PC-9 (cell line): ENCODE measurements around the gene IL2RG. TPM values are rescaled to one million over a fixed set of nuclear protein-coding genes. Genes with fewer than 3 reads are reported as not detected.

Experiments used
- Bru-seq: library from RNA; stranded (reverse); fragments of 400-500 nt; gene quantifications from one replicate; lab custom pipeline; 2021; lab: Mats Ljungman, UMichigan
- BruChase-seq, 2 experiments: library from RNA; stranded (reverse); fragments of 400-500 nt; gene quantifications; one replicate each; lab custom pipeline; 2021; lab: Mats Ljungman, UMichigan
- BruUV-seq: library from RNA; stranded (reverse); fragments of 400-500 nt; replicated peaks from 2 replicates; lab custom pipeline; 2021; lab: Mats Ljungman, UMichigan
- CTCF ChIA-PET: fragments of 300-600 bp; sonication (Branson Sonifier 250); formaldehyde crosslinking; loops from one replicate; lab custom pipeline; 2022; ENCODE audit warnings: antibody characterized with exemption; lab: Charles Lee
- POLR2A ChIA-PET: fragments of 300-600 bp; sonication (Branson Sonifier 250); formaldehyde crosslinking; loops from one replicate; lab custom pipeline; 2022; ENCODE audit warnings: antibody characterized with exemption; ENCODE audit not compliant: unreplicated experiment; lab: Charles Lee
- DNase-seq, 2 experiments: peaks; one replicate each; pipeline versions ENCODE4 v3.0.0 to v3.0.0-alpha.2; 2015 to 2022; ENCODE audit warnings: mixed read lengths in 1 of 2
- H2AFZ ChIP-seq: fragments of 200-600 bp; sonication (generic); 2 replicates; pipeline ENCODE4 v1.8.1; 2017; ENCODE audit warnings: antibody characterized with exemption
- H3F3A ChIP-seq: fragments of 200-600 bp; sonication (generic); 2 replicates; pipeline ENCODE4 v1.8.1; 2017; ENCODE audit warnings: antibody characterized with exemption, mild to moderate bottlenecking, low read depth; ENCODE audit not compliant: insufficient read depth
- H3K27ac ChIP-seq: fragments of 200-600 bp; sonication (generic); 2 replicates; pipeline ENCODE4 v1.6.1; 2016; ENCODE audit warnings: mixed run types
- H3K27me3 ChIP-seq: fragments of 200-600 bp; sonication (generic); 2 replicates; pipeline ENCODE4 v1.6.1; 2016; ENCODE audit warnings: low read depth, mixed run types; ENCODE audit not compliant: insufficient read depth
- H3K36me3 ChIP-seq: fragments of 200-600 bp; sonication (generic); 2 replicates; pipeline ENCODE4 v1.6.1; 2016; ENCODE audit warnings: low read depth, mixed run types
- H3K4me1 ChIP-seq: fragments of 200-600 bp; sonication (generic); replicated peaks from 2 replicates; pipeline ENCODE4 v1.6.1; 2016; ENCODE audit warnings: mixed run types; ENCODE audit not compliant: insufficient read depth
- H3K4me2 ChIP-seq: fragments of 200-600 bp; sonication (generic); 2 replicates; pipeline ENCODE4 v1.6.1; 2017; ENCODE audit warnings: mixed run types
- H3K4me3 ChIP-seq: fragments of 200-600 bp; sonication (generic); 2 replicates; pipeline ENCODE4 v1.6.1; 2016; ENCODE audit warnings: mixed run types
- H3K79me2 ChIP-seq: fragments of 200-600 bp; sonication (generic); 2 replicates; pipeline ENCODE4 v1.6.1; 2017; ENCODE audit warnings: low read depth, mixed run types
- H3K9me2 ChIP-seq: fragments of 200-600 bp; sonication (generic); 2 replicates; pipeline ENCODE4 v1.8.1; 2017; ENCODE audit warnings: mild to moderate bottlenecking; ENCODE audit not compliant: insufficient read depth
- H3K9me3 ChIP-seq: fragments of 200-600 bp; sonication (generic); 2 replicates; pipeline ENCODE4 v1.8.1; 2016; ENCODE audit warnings: low read depth; ENCODE audit not compliant: insufficient read depth
- H4K20me1 ChIP-seq: fragments of 200-600 bp; sonication (generic); 2 replicates; pipeline ENCODE4 v1.8.1; 2017; ENCODE audit not compliant: insufficient read depth
- EZH2 ChIP-seq: fragments of 200-600 bp; sonication (generic); IDR thresholded peaks from 2 replicates; pipeline ENCODE4 v1.8.0; 2017; ENCODE audit warnings: antibody characterized with exemption, low read depth
- intact Hi-C: fragments of 100-400 bp; cut with micrococcal nuclease; formaldehyde crosslinking; loops from one replicate; pipeline ENCODE4 v1.10.0; 2022; ENCODE audit not compliant: unreplicated experiment
- long read RNA-seq: library from polyadenylated mRNA; stranded (forward); transcript quantifications from one replicate; pipeline ENCODE4 v2.0.0, GENCODE V29; 2022
- total RNA-seq: library from RNA; stranded (reverse); gene quantifications from 2 replicates; pipeline ENCODE4 v1.2.3, GENCODE V29; 2021
- TF ChIP-seq, protein P1 (sequence below): fragments of 200-600 bp; sonication (generic); conservative IDR thresholded peaks from 2 replicates; pipeline ENCODE4 v1.6.1; 2017; ENCODE audit warnings: mixed run types, antibody characterized with exemption, mild to moderate bottlenecking, moderate library complexity

IL2RG gene
- total RNA-seq, result not detected in 2 replicates
- Bru-seq, nascent RNA, result not detected
- BruChase-seq, experiment 1, labeled RNA remaining after a 2-hour chase, result percentile 15 among the genes with signal in this experiment
- not detected for BruChase-seq, experiment 2, labeled RNA remaining after a 6-hour chase
- long read RNA-seq, result 0 reads

- no peak for DNase-seq
- TF ChIP-seq, protein P1, sequence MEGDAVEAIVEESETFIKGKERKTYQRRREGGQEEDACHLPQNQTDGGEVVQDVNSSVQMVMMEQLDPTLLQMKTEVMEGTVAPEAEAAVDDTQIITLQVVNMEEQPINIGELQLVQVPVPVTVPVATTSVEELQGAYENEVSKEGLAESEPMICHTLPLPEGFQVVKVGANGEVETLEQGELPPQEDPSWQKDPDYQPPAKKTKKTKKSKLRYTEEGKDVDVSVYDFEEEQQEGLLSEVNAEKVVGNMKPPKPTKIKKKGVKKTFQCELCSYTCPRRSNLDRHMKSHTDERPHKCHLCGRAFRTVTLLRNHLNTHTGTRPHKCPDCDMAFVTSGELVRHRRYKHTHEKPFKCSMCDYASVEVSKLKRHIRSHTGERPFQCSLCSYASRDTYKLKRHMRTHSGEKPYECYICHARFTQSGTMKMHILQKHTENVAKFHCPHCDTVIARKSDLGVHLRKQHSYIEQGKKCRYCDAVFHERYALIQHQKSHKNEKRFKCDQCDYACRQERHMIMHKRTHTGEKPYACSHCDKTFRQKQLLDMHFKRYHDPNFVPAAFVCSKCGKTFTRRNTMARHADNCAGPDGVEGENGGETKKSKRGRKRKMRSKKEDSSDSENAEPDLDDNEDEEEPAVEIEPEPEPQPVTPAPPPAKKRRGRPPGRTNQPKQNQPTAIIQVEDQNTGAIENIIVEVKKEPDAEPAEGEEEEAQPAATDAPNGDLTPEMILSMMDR, result no peak
- no peak for TF ChIP-seq EZH2
- Histone ChIP-seq H3K36me3 (no peaks in the 10 kb centered on the region), H4K20me1 (no peaks in the 10 kb centered on the region), H3K9me3 (no peaks in the 10 kb centered on the region), H3K4me2 (no peak within 1 kb of the TSS), H3F3A (no peaks in the 10 kb centered on the region), H3K27me3 (no peaks in the 10 kb centered on the region), H3K79me2 (no peaks in the 10 kb centered on the region), H3K4me3 (no peak within 1 kb of the TSS), H3K4me1 (no peaks in the 10 kb centered on the region), H3K9me2 (no peaks in the 10 kb centered on the region), H2AFZ (no peak within 1 kb of the TSS), H3K27ac (no peak within 1 kb of the TSS)
- BruUV-seq, result no TSS peak
- intact Hi-C loops, result no loop called here
- POLR2A ChIA-PET, result no interaction called here
- CTCF ChIA-PET, result no interaction called here
Measured at GRCh38 chrX:71111141-71111843, at the start of gene IL2RG. TSS of gene IL2RG (minus strand) at chrX:71111577. CDS start at chrX:71111539, 38 bp downstream.

GRCh38 chrX:71160475-71160874, 49.1 kb upstream of the IL2RG start:
- Histone ChIP-seq H3K27me3 (no peaks in the 10 kb centered on the region; the same call in 1 of the 2 replicates), H2AFZ (no peak overlapping the region), H3K79me2 (no peaks in the 10 kb centered on the region), H3K4me3 (no peak overlapping the region), H3K9me2 (no peaks in the 10 kb centered on the region), H3K4me2 (no peak overlapping the region), H3K9me3 (no peaks in the 10 kb centered on the region), H4K20me1 (no peaks in the 10 kb centered on the region), H3K4me1 (no peaks in the 10 kb centered on the region), H3K36me3 (no peaks in the 10 kb centered on the region), H3K27ac (no peak overlapping the region), H3F3A (no peaks in the 10 kb centered on the region)
- CTCF ChIA-PET, result no interaction called here
- TF ChIP-seq, protein P1, result no peak
- TF ChIP-seq EZH2, result no peak
- intact Hi-C loops, result no loop called here
- BruUV-seq, result no TSS peak
- DNase-seq, result no peak
- POLR2A ChIA-PET, result no interaction called here

- BruUV-seq, result no TSS peak
- H3K27ac ChIP-seq, result no peak overlapping the region
- H3K4me1 ChIP-seq, result no peaks in the 10 kb centered on the region
- no peaks in the 10 kb centered on the region for H3K9me2 ChIP-seq
- H3K4me2 ChIP-seq, result no peak overlapping the region
- no peaks in the 10 kb centered on the region for H3K9me3 ChIP-seq
- H2AFZ ChIP-seq, result no peak overlapping the region
- no peaks in the 10 kb centered on the region for H4K20me1 ChIP-seq
- no peak for DNase-seq
- intact Hi-C loops, result no loop called here
- ChIA-PET POLR2A (no interaction called here), CTCF (no interaction called here)
- H3F3A ChIP-seq, result no peaks in the 10 kb centered on the region
- H3K4me3 ChIP-seq, result no peak overlapping the region
- H3K36me3 ChIP-seq, result no peaks in the 10 kb centered on the region
- H3K79me2 ChIP-seq, result no peaks in the 10 kb centered on the region
- no peaks in the 10 kb centered on the region; the same call in 1 of the 2 replicates for H3K27me3 ChIP-seq
- no peak for TF ChIP-seq EZH2
- TF ChIP-seq, protein P1, result no peak
Measured at GRCh38 chrX:71159335-71159734, 48.0 kb upstream of the IL2RG start.
